Esophagus squamous epithelium (tissue), 4 donors: ENCODE results near the gene NUP205.
"Not testable (repeated sequence)": the region's sequence is repeated elsewhere in the genome, so short reads cannot be mapped to it uniquely, and the experiment has no call there.

Experiments
- CTCF ChIP-seq, 6 experiments: fragments of 450-650 bp in 4 of 6; fragments of 200-600 bp in 2 of 6; sonication (generic) in 2 of 6; IDR thresholded peaks; one replicate each; pipeline ENCODE4 v1.5.1; 2016 to 2019; ENCODE audit warnings: antibody characterized with exemption in 6 of 6, mild to moderate bottlenecking in 4 of 6, moderate library complexity in 4 of 6
- POLR2A ChIP-seq, 4 donors: fragments of 450-650 bp; IDR thresholded peaks; one replicate each; pipeline ENCODE4 v1.6.1; 2017; ENCODE audit warnings: antibody characterized with exemption in 4 of 4, mild to moderate bottlenecking in 4 of 4, moderate library complexity in 3 of 4

GRCh38 chr7:135667626-135668025 is 109.9 kb downstream of the NUP205 start:
- TF ChIP-seq CTCF, POLR2A (IDR thresholded peaks at IDR 0.05): not testable (repeated sequence)
